ENCODE results near the gene GATAD2A. TPM values are rescaled to one million over a fixed set of nuclear protein-coding genes. Genes with fewer than 3 reads are reported as not detected.

The GATAD2A gene
- total RNA-seq, 4 donors from 2014 or later, result 17.7 to 51.4 (median 40.1) TPM

DNA sequence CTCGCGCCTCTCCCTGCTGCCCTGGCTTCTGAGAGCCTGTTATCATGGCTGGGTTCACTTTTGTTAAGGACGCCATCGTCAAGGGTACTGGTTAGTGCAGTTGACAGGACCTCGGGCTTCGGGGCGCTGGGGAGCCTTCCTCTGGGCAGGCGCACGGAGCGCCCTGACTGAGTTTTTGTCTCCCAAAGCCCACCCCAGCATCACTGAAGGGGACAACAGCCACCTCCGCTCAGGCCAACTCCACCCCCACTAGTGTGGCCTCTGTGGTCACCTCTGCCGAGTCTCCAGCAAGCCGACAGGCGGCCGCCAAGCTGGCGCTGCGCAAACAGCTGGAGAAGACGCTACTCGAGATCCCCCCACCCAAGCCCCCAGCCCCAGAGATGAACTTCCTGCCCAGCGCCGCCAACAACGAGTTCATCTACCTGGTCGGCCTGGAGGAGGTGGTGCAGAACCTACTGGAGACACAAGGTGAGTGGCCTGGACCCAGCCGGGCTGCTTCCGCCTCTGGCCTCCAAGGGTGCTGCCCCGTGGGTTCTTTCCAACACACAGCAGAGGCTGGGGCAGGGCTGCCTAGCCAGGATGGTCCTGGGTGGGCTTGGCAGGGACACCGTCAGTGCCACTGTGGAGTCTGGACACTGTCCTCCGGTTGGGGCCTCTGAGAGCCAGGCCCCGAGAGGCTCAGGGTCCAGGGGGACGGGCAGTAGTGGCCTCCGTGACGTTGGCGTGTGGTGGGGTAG is 92.9 kb downstream of the GATAD2A start:
- Histone ChIP-seq H3K4me1 (no peaks in the 10 kb centered on the region), H3K36me3 (peaks cover 0 to 92% of the 10 kb centered on the region in 2 donors), H3K4me3 (no peak overlapping the region), H3K27ac (no peak overlapping the region), H3K9me3 (no peaks in the 10 kb centered on the region), H3K27me3 (no peaks in the 10 kb centered on the region)
- no peak for ATAC-seq
- intact Hi-C loops (cut with DNase I; ENCODE audit: low total_unique reads) (no loop called here), in situ Hi-C loops (cut with MboI; ENCODE audit: low sequenced_read_pairs in 4 of 4) (no loop called here)
- DNase-seq, result no peak
- TF ChIP-seq POLR2A (IDR thresholded peaks at IDR 0.05), result no peak

DNA sequence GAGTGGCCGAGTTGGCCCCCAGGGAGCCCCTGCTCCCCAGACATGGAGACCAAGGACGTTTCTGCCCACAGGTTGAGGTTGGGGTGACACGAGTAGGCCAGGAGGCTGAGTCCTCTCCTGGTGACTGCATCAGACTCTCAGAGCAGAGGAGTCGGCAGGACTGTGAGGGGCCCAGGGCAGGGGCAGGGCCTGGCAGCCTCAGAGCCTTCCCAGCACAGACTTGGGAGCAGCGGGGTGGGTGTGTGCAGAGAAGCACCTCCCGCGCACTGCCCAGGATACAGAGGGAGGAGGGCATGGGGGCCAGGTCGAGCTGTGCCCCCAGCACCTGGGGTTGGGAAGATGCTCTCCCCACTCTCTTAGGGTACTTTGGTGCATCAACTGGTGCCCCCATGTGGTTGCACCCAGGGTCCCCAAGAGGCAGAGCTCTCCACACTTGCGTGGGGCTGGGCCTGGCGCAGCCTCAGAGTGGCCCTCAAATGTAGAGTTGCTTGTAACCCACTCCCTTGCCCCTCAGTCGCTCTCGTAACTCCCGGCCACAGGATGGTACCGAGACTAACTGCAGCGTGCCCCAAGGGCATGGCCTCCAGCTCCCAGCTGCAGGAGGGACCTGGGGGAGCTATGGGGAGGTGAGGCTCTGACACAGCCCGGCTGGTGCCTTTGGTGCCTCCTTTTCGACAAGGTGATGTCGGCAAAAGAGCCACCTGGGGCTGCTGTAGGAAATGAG is 94.0 kb downstream of the GATAD2A start:
- Histone ChIP-seq H3K27me3 (no peaks in the 10 kb centered on the region), H3K9me3 (no peaks in the 10 kb centered on the region), H3K4me1 (no peaks in the 10 kb centered on the region), H3K4me3 (no peak overlapping the region), H3K36me3 (peaks cover 0 to 90% of the 10 kb centered on the region in 2 donors), H3K27ac (no peak overlapping the region)
- in situ Hi-C loops (cut with MboI; ENCODE audit: low sequenced_read_pairs in 4 of 4), result no loop called here
- no peak for DNase-seq
- ATAC-seq, result no peak
- intact Hi-C loops (cut with DNase I; ENCODE audit: low total_unique reads), result no loop called here
- TF ChIP-seq, protein P1, sequence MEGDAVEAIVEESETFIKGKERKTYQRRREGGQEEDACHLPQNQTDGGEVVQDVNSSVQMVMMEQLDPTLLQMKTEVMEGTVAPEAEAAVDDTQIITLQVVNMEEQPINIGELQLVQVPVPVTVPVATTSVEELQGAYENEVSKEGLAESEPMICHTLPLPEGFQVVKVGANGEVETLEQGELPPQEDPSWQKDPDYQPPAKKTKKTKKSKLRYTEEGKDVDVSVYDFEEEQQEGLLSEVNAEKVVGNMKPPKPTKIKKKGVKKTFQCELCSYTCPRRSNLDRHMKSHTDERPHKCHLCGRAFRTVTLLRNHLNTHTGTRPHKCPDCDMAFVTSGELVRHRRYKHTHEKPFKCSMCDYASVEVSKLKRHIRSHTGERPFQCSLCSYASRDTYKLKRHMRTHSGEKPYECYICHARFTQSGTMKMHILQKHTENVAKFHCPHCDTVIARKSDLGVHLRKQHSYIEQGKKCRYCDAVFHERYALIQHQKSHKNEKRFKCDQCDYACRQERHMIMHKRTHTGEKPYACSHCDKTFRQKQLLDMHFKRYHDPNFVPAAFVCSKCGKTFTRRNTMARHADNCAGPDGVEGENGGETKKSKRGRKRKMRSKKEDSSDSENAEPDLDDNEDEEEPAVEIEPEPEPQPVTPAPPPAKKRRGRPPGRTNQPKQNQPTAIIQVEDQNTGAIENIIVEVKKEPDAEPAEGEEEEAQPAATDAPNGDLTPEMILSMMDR (IDR thresholded peaks at IDR 0.05 in 4 of 5, conservative IDR thresholded peaks at IDR 0.05 in 1 of 5), result no peak
- TF ChIP-seq POLR2A (IDR thresholded peaks at IDR 0.05), result no peak

DNA sequence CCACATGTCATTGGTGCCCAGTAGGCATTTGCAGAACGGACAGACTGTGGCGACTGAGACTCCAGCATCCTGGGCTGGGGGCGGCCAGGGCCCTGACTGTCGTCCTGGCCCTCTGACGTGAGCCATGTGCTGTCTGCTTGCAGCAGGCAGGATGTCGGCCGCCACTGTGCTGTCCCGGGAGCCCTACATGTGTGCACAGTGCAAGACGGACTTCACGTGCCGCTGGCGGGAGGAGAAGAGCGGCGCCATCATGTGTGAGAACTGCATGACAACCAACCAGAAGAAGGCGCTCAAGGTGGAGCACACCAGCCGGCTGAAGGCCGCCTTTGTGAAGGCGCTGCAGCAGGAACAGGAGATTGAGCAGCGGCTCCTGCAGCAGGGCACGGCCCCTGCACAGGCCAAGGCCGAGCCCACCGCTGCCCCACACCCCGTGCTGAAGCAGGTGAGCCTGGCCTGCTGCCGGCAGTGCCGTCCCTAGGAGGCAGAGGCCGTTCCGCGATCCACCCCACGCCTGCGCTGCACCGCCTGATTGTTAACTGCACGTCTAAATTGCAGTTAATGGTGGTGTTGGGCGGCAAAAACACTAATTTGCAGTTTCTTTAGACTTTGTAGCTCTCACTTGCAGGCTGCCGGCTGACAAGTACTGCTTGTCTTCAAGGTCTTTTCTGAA is 95.6 kb downstream of the GATAD2A start:
- intact Hi-C loops (cut with DNase I; ENCODE audit: low total_unique reads), result no loop called here
- ATAC-seq (no peak), DNase-seq (no peak)
- Histone ChIP-seq H3K36me3 (peaks cover 0 to 95% of the 10 kb centered on the region in 2 donors), H3K27ac (no peak overlapping the region), H3K27me3 (no peaks in the 10 kb centered on the region), H3K4me1 (no peaks in the 10 kb centered on the region), H3K9me3 (no peaks in the 10 kb centered on the region), H3K4me3 (no peak overlapping the region)
- TF ChIP-seq, protein P1 (IDR thresholded peaks at IDR 0.05 in 4 of 5, conservative IDR thresholded peaks at IDR 0.05 in 1 of 5), result no peak
- TF ChIP-seq POLR2A (IDR thresholded peaks at IDR 0.05), result no peak
- in situ Hi-C loops (cut with MboI; ENCODE audit: low sequenced_read_pairs in 4 of 4), result no loop called here

GRCh38 chr19:19501798-19502197 is 96.3 kb downstream of the GATAD2A start:
- TF ChIP-seq POLR2A (IDR thresholded peaks at IDR 0.05), result no peak
- TF ChIP-seq, protein P1 (IDR thresholded peaks at IDR 0.05 in 4 of 5, conservative IDR thresholded peaks at IDR 0.05 in 1 of 5), result no peak
- peaks cover 0 to 95% of the 10 kb centered on the region in 2 donors for H3K36me3 ChIP-seq
- ATAC-seq, result no peak

DNA sequence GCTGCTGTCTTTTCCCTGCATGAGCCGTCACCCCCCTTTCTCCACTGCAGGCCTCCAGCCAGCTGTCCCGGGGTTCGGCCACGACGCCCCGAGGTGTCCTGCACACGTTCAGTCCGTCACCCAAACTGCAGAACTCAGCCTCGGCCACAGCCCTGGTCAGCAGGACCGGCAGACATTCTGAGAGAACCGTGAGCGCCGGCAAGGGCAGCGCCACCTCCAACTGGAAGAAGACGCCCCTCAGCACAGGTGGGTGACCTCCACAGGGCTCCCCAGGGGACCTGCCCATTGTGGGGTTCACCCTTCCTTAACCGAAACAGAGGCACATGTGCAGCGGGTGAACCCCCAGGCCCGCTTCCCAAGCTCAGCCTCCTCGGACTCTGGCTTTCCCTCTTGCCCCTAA is 96.8 kb downstream of the GATAD2A start:
- Histone ChIP-seq H3K4me3 (no peak overlapping the region), H3K36me3 (peaks cover 0 to 96% of the 10 kb centered on the region in 2 donors), H3K9me3 (no peaks in the 10 kb centered on the region), H3K27ac (no peak overlapping the region), H3K27me3 (no peaks in the 10 kb centered on the region), H3K4me1 (no peaks in the 10 kb centered on the region)
- intact Hi-C loops (cut with DNase I; ENCODE audit: low total_unique reads) (no loop called here), in situ Hi-C loops (cut with MboI; ENCODE audit: low sequenced_read_pairs in 4 of 4) (no loop called here)
- DNase-seq (no peak), ATAC-seq (no peak)
- TF ChIP-seq POLR2A (IDR thresholded peaks at IDR 0.05), result no peak

More at GRCh38 chr19:19501798-19502197, 96.3 kb downstream of the GATAD2A start:
- no peak for DNase-seq
- H3K9me3 ChIP-seq, result no peaks in the 10 kb centered on the region
- H3K4me3 ChIP-seq, result no peak overlapping the region
- intact Hi-C loops (cut with DNase I; ENCODE audit: low total_unique reads) (no loop called here), in situ Hi-C loops (cut with MboI; ENCODE audit: low sequenced_read_pairs in 4 of 4) (no loop called here)
- H3K4me1 ChIP-seq, result no peaks in the 10 kb centered on the region
- H3K27me3 ChIP-seq, result no peaks in the 10 kb centered on the region
- H3K27ac ChIP-seq, result no peak overlapping the region
